Activated naive CD8-positive, alpha-beta T cell treated with anti-CD3 and anti-CD28 coated beads for 36 hours (primary cell): ENCODE measurements around the gene ERGIC1. TPM values are rescaled to one million over a fixed set of nuclear protein-coding genes. Genes with fewer than 3 reads are reported as not detected.
"Not testable (repeated sequence)": the region's sequence is repeated elsewhere in the genome, so short reads cannot be mapped to it uniquely, and the experiment has no call there.

Source experiments
- DNase-seq: peaks from one replicate; pipeline ENCODE4 v3.0.0; 2021
- H3K27ac Mint-ChIP-seq: one replicate; pipeline ENCODE4 v1.8.0; 2022; ENCODE audit warnings: mild to moderate bottlenecking, moderate library complexity, mixed read lengths
- H3K27me3 Mint-ChIP-seq: one replicate; pipeline ENCODE4 v1.8.0; 2022; ENCODE audit warnings: mild to moderate bottlenecking, mixed read lengths
- H3K36me3 Mint-ChIP-seq: one replicate; pipeline ENCODE4 v1.8.0; 2021; ENCODE audit warnings: mild to moderate bottlenecking, mixed read lengths
- H3K4me1 Mint-ChIP-seq: one replicate; pipeline ENCODE4 v1.8.0; 2021; ENCODE audit warnings: mixed read lengths
- H3K4me3 Mint-ChIP-seq: one replicate; pipeline ENCODE4 v1.8.0; 2022; ENCODE audit warnings: mild to moderate bottlenecking, moderate library complexity, mixed read lengths
- H3K9me3 Mint-ChIP-seq: one replicate; pipeline ENCODE4 v1.8.0; 2022; ENCODE audit warnings: mixed read lengths
- total RNA-seq, 2 experiments: library from RNA; stranded (reverse); gene quantifications; one replicate each; pipeline ENCODE4 v1.2.3, GENCODE V29; 2021

Gene ERGIC1, protein sequence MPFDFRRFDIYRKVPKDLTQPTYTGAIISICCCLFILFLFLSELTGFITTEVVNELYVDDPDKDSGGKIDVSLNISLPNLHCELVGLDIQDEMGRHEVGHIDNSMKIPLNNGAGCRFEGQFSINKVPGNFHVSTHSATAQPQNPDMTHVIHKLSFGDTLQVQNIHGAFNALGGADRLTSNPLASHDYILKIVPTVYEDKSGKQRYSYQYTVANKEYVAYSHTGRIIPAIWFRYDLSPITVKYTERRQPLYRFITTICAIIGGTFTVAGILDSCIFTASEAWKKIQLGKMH
- 10 to 100 TPM; 45.9 to 46.9 TPM for total RNA-seq

DNA sequence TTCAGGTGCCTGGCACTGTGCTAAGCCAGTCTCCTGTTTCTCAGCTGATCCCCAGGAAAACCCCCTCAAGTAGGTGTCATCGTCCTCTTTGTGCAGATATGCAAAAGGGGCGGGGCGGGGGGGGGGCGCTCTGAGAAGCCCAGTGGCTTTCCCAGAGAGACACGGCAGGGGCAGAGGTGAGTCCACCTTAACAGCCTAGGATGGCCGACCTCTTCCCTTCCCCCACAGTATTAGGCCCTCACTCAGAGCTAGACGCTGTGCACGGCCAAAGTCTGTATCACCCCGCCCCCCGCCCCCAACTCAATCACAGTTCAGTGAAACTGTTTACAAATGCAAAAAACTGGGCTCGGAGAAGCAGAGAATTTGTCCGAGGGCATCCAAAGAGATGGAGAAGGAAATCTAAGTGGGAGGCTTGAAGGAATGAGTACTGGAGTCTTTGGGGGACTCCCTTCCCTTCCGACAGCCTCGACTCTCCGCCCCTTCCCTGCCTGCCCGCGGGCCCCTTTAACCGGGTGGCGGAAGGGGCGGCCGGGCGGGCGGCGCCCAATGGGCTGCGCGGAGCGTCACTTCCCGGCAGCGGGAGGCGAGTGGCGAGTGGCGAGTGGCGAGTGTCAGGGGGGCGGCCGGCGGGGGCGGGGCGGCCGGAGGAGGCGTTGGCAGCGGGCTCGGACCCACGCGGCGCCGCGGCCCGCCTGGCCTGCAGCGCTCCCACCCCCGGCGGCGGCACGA lies at the start of gene ERGIC1:
TSS of gene ERGIC1 (plus strand) at position 566 of the 729 bp plus-strand sequence. CDS start at position 729, 163 bp downstream.
- peak within 1 kb of the TSS; percentile 84 for H3K27ac Mint-ChIP-seq
- H3K27me3 Mint-ChIP-seq: no peaks in the 10 kb centered on the region
- no peaks in the 10 kb centered on the region for H3K9me3 Mint-ChIP-seq
- peak; percentile 85 for DNase-seq
- peak within 1 kb of the TSS; percentile 86 for H3K4me3 Mint-ChIP-seq
- peaks cover 40% of the 10 kb centered on the region for H3K4me1 Mint-ChIP-seq
- peaks cover 13% of the 10 kb centered on the region for H3K36me3 Mint-ChIP-seq

- Mint-ChIP-seq H3K36me3 (no peaks in the 10 kb centered on the region), H3K27me3 (no peaks in the 10 kb centered on the region), H3K4me1 (peaks cover 9% of the 10 kb centered on the region), H3K4me3 (no peak overlapping the region), H3K9me3 (no peaks in the 10 kb centered on the region), H3K27ac (no peak overlapping the region)
- no peak for DNase-seq
Measured at GRCh38 chr5:172785429-172786088, 48.5 kb upstream of the ERGIC1 start.

DNA sequence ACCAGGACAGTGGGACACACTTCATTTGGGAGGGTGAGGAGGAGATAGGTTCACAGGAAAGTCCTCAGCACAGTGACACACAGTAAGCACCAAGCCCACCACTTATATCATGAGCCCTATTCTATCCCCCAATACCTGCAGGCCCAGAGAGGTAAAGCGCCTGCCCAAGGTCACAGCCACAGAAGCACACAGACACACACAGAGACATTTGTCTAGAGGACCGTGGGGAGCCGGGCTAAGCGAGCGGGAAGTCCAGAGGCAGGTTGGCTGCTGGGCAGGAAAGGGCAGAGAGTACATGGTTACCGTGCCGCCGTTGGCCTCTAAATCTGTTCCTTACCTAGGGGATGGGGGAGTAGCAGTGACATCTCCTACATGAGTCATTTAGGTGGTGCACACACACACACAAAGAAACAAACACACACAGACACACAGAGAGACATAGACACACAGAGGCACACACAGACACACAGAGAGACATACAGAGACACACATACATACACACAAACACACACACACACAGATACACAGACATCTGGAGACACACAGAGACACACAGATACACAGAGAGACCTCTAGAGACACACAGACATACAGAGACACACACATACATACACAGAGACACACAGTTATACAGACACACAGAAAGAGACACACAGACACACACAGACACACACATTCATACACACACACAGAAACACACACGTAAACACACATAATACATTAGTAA lies 47.2 kb upstream of the ERGIC1 start:
- no peaks in the 10 kb centered on the region for H3K9me3 Mint-ChIP-seq
- no peaks in the 10 kb centered on the region for H3K36me3 Mint-ChIP-seq
- H3K4me3 Mint-ChIP-seq: no peak overlapping the region
- peaks cover 9% of the 10 kb centered on the region for H3K4me1 Mint-ChIP-seq
- no peak overlapping the region for H3K27ac Mint-ChIP-seq
- no peak for DNase-seq
- H3K27me3 Mint-ChIP-seq: no peaks in the 10 kb centered on the region

- H3K4me3 Mint-ChIP-seq: not testable (repeated sequence)
Measured at GRCh38 chr5:172787538-172787937, 46.5 kb upstream of the ERGIC1 start.

GRCh38 chr5:172788771-172789686 lies 45.0 kb upstream of the ERGIC1 start:
- no peaks in the 10 kb centered on the region for H3K36me3 Mint-ChIP-seq

More at GRCh38 chr5:172787538-172787937, 46.5 kb upstream of the ERGIC1 start:
- not testable (repeated sequence) for H3K36me3 Mint-ChIP-seq, DNase-seq, H3K9me3 Mint-ChIP-seq, H3K4me1 Mint-ChIP-seq, H3K27ac Mint-ChIP-seq, H3K27me3 Mint-ChIP-seq

GRCh38 chr5:172789687-172790495 lies 44.2 kb upstream of the ERGIC1 start:
- Mint-ChIP-seq H3K36me3 (no peaks in the 10 kb centered on the region), H3K27ac (no peak overlapping the region), H3K4me3 (no peak overlapping the region), H3K9me3 (no peaks in the 10 kb centered on the region), H3K27me3 (no peaks in the 10 kb centered on the region), H3K4me1 (peaks cover 3% of the 10 kb centered on the region)
- DNase-seq: no peak

More at GRCh38 chr5:172788771-172789686, 45.0 kb upstream of the ERGIC1 start:
- no peak overlapping the region for H3K4me3 Mint-ChIP-seq
- H3K9me3 Mint-ChIP-seq: no peaks in the 10 kb centered on the region
- peaks cover 3% of the 10 kb centered on the region for H3K4me1 Mint-ChIP-seq
- no peaks in the 10 kb centered on the region for H3K27me3 Mint-ChIP-seq
- H3K27ac Mint-ChIP-seq: no peak overlapping the region
- DNase-seq: peak; percentile 38

GRCh38 chr5:172790496-172790889 lies 43.6 kb upstream of the ERGIC1 start:
- Mint-ChIP-seq H3K27me3 (no peaks in the 10 kb centered on the region), H3K4me1 (peaks cover 3% of the 10 kb centered on the region), H3K27ac (no peak overlapping the region), H3K36me3 (no peaks in the 10 kb centered on the region), H3K4me3 (no peak overlapping the region), H3K9me3 (no peaks in the 10 kb centered on the region)
- DNase-seq: no peak

GRCh38 chr5:172791286-172791685 lies 42.8 kb upstream of the ERGIC1 start:
- H3K27me3 Mint-ChIP-seq: no peaks in the 10 kb centered on the region

GRCh38 chr5:172791726-172792445 lies 42.2 kb upstream of the ERGIC1 start:
- H3K36me3 Mint-ChIP-seq: no peaks in the 10 kb centered on the region
- no peaks in the 10 kb centered on the region for H3K9me3 Mint-ChIP-seq
- H3K27ac Mint-ChIP-seq: no peak overlapping the region
- H3K4me1 Mint-ChIP-seq: peaks cover 3% of the 10 kb centered on the region
- no peaks in the 10 kb centered on the region for H3K27me3 Mint-ChIP-seq
- no peak overlapping the region for H3K4me3 Mint-ChIP-seq
- DNase-seq: no peak

More at GRCh38 chr5:172791286-172791685, 42.8 kb upstream of the ERGIC1 start:
- H3K4me1 Mint-ChIP-seq: peaks cover 3% of the 10 kb centered on the region
- no peak overlapping the region for H3K4me3 Mint-ChIP-seq
- no peaks in the 10 kb centered on the region for H3K36me3 Mint-ChIP-seq
- H3K27ac Mint-ChIP-seq: no peak overlapping the region
- DNase-seq: no peak
- no peaks in the 10 kb centered on the region for H3K9me3 Mint-ChIP-seq

GRCh38 chr5:172792701-172793570 lies 41.1 kb upstream of the ERGIC1 start:
- no peaks in the 10 kb centered on the region for H3K36me3 Mint-ChIP-seq

DNA sequence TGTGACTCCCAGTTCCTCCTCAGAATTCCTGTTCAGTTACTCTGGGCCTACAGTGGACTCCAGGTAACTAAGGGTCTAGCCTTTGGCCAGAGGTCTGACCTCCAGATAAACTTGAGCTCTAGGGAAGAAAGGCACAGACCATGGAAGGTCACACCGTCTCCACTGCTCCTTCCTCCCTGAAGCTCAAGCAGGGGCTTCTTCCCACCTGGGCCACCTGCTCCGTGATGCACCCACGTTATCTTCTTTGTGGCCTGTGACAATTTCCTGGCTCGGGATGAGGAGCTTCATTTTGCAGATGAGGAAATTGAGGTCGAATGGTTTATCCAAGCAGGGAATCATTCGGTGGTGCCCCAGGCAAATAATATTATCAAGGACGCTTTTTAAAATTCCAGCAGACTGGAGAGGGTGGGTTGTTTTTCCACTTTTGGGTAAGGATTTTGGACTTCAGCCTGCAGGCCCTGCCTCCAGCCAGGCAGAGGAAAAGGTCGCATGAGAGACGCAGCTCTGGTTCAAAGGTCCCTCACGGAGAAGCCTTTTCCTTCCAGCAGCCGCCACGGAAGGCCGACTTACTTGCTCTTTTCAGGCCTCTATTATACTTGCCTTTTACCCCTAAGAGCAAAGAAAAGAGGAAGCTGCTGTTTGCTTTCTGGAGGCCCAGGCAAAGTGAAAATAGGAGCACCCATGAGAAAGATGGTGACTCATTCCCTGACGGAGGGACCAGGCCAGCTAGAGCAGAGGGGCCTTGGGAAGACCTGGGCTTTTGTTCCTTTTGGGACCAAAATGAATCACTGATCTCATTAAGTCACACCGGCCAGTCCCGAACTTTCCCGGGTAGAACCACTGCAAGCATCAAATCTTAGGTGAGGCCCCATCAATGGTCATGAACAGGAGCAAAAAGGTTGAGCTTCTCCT lies 40.2 kb upstream of the ERGIC1 start:
- H3K27ac Mint-ChIP-seq: no peak overlapping the region
- peaks cover 6% of the 10 kb centered on the region for H3K4me1 Mint-ChIP-seq
- no peaks in the 10 kb centered on the region for H3K27me3 Mint-ChIP-seq
- H3K4me3 Mint-ChIP-seq: no peak overlapping the region
- H3K9me3 Mint-ChIP-seq: no peaks in the 10 kb centered on the region
- no peak for DNase-seq
- no peaks in the 10 kb centered on the region for H3K36me3 Mint-ChIP-seq

More at GRCh38 chr5:172792701-172793570, 41.1 kb upstream of the ERGIC1 start:
- Mint-ChIP-seq H3K27ac (no peak overlapping the region), H3K4me1 (peaks cover 3% of the 10 kb centered on the region), H3K27me3 (no peaks in the 10 kb centered on the region), H3K9me3 (no peaks in the 10 kb centered on the region), H3K4me3 (no peak overlapping the region)
- no peak for DNase-seq
